WTC11 (cell line): ENCODE measurements around the gene TANGO2.

ENCODE experiments used
- CREB1 ChIP-seq: sonication (generic); formaldehyde crosslinking; IDR thresholded peaks from 2 replicates; pipeline ENCODE4 v1.8.0; 2023; ENCODE audit warnings: mild to moderate bottlenecking, missing genetic modification reagents
- GTF2I ChIP-seq: fragments of 250-450 bp; sonication (Bioruptor Pico); conservative IDR thresholded peaks from 2 replicates; pipeline ENCODE4 v1.4.0; 2021; ENCODE audit warnings: mild to moderate bottlenecking
- NR3C1 ChIP-seq: sonication (generic); formaldehyde crosslinking; conservative IDR thresholded peaks from 2 replicates; pipeline ENCODE4 v1.8.1; 2023; ENCODE audit warnings: low read depth, mild to moderate bottlenecking, missing genetic modification reagents
- OVOL2 ChIP-seq: fragments of 250-450 bp; sonication (Bioruptor Pico); IDR thresholded peaks from 2 replicates; pipeline ENCODE4 v1.9.0; 2021; ENCODE audit warnings: mild to moderate bottlenecking, borderline replicate concordance
- RELA ChIP-seq: sonication (generic); formaldehyde crosslinking; IDR thresholded peaks from 2 replicates; pipeline ENCODE4 v1.8.1; 2022; ENCODE audit warnings: missing genetic modification reagents, mild to moderate bottlenecking, borderline replicate concordance
- ZNF671 ChIP-seq: fragments of 250-450 bp; sonication (Bioruptor Pico); IDR thresholded peaks from 2 replicates; pipeline ENCODE4 v1.8.0; 2021; ENCODE audit warnings: mild to moderate bottlenecking
- TF ChIP-seq, protein P1 (sequence below): fragments of 200-600 bp; IDR thresholded peaks from 2 replicates; pipeline ENCODE4 v1.8.0; 2022; ENCODE audit warnings: antibody characterized with exemption
- TF ChIP-seq, protein P2 (sequence below): sonication (generic); formaldehyde crosslinking; IDR thresholded peaks from 2 replicates; pipeline ENCODE4 v1.8.0; 2022; ENCODE audit warnings: mild to moderate bottlenecking, missing genetic modification reagents
- TF ChIP-seq, protein P3 (sequence below): sonication (generic); formaldehyde crosslinking; IDR thresholded peaks from 2 replicates; pipeline ENCODE4 v1.8.1; 2023; ENCODE audit warnings: mild to moderate bottlenecking, missing genetic modification reagents
- TF ChIP-seq, protein P4 (sequence below): sonication (generic); formaldehyde crosslinking; IDR thresholded peaks from 2 replicates; pipeline ENCODE4 v1.8.0; 2022; ENCODE audit warnings: mild to moderate bottlenecking, missing genetic modification reagents

DNA sequence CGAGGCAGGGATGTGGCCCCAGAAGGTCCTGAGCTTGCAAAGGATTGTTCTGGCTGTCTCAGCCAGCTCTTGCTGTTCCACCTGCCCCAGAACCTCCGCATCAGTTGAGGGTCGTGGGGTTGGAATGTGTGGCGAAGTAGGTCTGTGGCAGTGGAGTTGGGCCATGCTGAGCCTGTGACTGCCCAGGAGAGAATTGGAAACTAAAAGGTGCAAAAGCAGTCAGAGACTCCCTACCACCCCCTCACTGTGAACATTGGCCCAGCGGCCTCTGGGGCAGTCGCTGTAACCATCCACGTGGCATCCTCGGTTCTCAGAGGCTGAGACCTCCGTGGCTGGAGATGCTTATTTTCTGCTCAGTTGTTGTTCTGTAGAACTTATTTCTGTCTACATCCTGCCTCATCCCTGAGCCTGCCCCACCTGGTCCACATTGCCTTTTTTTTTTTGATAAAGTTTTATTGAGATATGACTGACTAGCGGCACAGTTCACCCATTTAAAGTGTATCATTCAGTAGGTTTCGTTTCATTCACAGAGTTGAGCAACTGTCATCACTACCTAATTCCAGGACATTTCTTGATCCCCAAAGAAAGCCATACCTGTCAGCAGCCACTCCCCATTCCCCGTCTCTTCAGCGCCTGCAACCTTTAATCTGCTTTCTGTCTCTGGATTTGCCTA, 36.8 kb downstream of the TANGO2 start:
- TF ChIP-seq, protein P1, sequence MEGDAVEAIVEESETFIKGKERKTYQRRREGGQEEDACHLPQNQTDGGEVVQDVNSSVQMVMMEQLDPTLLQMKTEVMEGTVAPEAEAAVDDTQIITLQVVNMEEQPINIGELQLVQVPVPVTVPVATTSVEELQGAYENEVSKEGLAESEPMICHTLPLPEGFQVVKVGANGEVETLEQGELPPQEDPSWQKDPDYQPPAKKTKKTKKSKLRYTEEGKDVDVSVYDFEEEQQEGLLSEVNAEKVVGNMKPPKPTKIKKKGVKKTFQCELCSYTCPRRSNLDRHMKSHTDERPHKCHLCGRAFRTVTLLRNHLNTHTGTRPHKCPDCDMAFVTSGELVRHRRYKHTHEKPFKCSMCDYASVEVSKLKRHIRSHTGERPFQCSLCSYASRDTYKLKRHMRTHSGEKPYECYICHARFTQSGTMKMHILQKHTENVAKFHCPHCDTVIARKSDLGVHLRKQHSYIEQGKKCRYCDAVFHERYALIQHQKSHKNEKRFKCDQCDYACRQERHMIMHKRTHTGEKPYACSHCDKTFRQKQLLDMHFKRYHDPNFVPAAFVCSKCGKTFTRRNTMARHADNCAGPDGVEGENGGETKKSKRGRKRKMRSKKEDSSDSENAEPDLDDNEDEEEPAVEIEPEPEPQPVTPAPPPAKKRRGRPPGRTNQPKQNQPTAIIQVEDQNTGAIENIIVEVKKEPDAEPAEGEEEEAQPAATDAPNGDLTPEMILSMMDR, result no peak
- TF ChIP-seq RELA (no peak), NR3C1 (CRISPR knock-in tag) (no peak), ZNF671 (no peak), CREB1 (no peak), OVOL2 (CRISPR knock-in tag) (no peak), GTF2I (CRISPR knock-in tag) (no peak)
- TF ChIP-seq, protein P2, sequence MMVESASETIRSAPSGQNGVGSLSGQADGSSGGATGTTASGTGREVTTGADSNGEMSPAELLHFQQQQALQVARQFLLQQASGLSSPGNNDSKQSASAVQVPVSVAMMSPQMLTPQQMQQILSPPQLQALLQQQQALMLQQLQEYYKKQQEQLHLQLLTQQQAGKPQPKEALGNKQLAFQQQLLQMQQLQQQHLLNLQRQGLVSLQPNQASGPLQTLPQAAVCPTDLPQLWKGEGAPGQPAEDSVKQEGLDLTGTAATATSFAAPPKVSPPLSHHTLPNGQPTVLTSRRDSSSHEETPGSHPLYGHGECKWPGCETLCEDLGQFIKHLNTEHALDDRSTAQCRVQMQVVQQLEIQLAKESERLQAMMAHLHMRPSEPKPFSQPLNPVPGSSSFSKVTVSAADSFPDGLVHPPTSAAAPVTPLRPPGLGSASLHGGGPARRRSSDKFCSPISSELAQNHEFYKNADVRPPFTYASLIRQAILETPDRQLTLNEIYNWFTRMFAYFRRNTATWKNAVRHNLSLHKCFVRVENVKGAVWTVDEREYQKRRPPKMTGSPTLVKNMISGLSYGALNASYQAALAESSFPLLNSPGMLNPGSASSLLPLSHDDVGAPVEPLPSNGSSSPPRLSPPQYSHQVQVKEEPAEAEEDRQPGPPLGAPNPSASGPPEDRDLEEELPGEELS (CRISPR knock-in tag), result no peak
- TF ChIP-seq, protein P3, sequence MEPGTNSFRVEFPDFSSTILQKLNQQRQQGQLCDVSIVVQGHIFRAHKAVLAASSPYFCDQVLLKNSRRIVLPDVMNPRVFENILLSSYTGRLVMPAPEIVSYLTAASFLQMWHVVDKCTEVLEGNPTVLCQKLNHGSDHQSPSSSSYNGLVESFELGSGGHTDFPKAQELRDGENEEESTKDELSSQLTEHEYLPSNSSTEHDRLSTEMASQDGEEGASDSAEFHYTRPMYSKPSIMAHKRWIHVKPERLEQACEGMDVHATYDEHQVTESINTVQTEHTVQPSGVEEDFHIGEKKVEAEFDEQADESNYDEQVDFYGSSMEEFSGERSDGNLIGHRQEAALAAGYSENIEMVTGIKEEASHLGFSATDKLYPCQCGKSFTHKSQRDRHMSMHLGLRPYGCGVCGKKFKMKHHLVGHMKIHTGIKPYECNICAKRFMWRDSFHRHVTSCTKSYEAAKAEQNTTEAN (CRISPR knock-in tag), result no peak
- TF ChIP-seq, protein P4, sequence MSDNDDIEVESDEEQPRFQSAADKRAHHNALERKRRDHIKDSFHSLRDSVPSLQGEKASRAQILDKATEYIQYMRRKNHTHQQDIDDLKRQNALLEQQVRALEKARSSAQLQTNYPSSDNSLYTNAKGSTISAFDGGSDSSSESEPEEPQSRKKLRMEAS (CRISPR knock-in tag), result no peak
